ENCODE results near the gene WASF3.

DNA sequence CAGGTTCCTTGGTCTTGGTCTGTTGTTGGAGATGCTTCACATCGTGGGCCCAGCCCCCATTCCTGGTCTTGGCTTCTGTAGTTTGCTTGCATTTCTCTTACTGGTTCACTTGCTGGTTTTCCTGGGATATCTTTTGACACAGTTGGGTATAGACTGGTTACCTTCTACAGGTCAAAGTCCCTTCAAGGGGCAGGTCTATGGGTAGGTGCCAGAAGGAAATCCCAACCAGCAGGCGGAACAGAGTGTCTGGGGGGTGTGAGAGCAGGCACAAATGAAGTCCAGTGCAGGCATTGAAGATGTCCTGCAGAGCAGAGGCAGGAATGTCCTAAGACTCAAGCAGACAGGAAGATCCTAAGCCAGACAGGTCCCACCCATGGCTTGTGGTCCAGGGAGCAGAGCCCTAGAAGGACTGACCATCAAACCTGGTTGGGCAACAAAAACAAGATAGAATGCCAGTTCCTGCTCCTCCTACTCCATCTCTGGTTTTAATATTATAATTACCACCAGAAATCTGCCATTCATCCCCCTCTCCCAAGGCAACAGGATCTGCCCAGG lies 17.7 kb upstream of the WASF3 start:
- TF ChIP-seq CTCF (conservative IDR thresholded peaks at IDR 0.05) (no peak), ZFX (IDR thresholded peaks at IDR 0.05) (no peak)
